Measurements from ENCODE around the gene VIT.

GRCh38 chr2:36756438-36756837 lies 59.9 kb downstream of the VIT start:
- TF ChIP-seq CTCF (IDR thresholded peaks at IDR 0.05) = no peak
- TF ChIP-seq POLR2A (IDR thresholded peaks at IDR 0.05) = no peak
